Activated T-cell treated with anti-CD3 and anti-CD28 coated beads for 1 hour (primary cell): ENCODE measurements around the gene RHOBTB1.

Source experiments
- DNase-seq: peaks from one replicate; pipeline ENCODE4 v3.0.0-alpha.2; 2020; ENCODE audit warnings: low read depth

Gene RHOBTB1

GRCh38 chr10:60965696-60966095, 21.7 kb upstream of the RHOBTB1 start:
- no peak for DNase-seq

GRCh38 chr10:60964257-60965235, 20.6 kb upstream of the RHOBTB1 start:
- no peak for DNase-seq

DNA sequence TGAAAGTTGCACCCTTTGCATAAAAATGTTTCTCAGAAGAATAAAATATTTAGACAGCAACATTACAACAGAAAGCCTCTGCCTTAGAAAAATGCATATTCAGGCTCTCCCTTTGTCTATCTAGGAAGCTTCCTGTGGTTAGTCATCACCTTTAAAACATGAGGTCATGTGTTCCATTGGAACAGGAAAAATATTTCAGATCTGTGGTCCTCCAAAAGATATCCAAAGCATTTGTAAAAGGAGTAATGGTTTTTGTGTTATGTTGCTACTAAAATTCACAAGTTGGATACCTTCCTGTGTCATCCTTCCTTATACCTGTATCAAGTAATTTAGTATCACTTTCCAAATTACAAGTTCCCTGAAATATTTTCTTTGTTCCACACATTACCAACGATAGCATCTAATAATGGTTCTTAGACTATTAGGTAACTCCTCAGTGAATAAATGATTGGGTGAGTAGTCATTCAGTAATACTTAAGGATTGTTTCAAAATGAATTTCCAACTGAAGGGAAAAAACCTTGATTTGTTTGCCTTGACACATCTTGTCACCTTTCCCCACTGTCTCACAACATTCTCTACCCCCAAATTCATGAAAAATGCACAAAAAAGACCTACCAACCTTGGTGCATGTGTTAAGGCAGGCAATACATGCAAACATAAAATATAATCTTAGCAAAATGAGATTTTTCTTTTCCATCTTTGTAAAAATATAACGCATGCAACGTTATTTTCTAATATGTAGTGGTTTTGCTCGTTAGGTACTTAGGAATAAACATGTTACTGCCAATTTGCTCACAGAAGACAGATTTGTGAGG, 19.7 kb upstream of the RHOBTB1 start:
- DNase-seq, result no peak

- no peak for DNase-seq
Observed at GRCh38 chr10:60962946-60963345, 19.0 kb upstream of the RHOBTB1 start.

GRCh38 chr10:60960913-60961312, 16.9 kb upstream of the RHOBTB1 start:
- DNase-seq, result no peak

DNA sequence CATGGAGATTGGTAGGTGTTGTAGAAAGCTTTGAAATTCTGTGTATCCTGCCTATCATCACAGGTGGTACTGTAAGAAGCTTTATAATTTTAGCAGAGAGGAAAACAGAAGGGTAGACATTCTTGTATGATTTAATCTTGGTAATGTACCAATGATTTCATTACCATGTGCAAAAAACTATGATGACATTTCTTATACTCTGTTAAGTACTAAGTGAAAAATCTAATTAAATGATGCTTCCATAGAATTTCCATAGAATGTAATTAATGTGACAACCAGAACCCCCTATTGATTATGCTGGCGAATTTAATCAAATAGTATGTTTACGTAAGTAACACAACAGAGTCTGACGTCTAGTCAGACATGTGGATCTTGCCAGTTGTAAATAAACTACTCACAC, 16.0 kb upstream of the RHOBTB1 start:
- DNase-seq, result no peak

DNA sequence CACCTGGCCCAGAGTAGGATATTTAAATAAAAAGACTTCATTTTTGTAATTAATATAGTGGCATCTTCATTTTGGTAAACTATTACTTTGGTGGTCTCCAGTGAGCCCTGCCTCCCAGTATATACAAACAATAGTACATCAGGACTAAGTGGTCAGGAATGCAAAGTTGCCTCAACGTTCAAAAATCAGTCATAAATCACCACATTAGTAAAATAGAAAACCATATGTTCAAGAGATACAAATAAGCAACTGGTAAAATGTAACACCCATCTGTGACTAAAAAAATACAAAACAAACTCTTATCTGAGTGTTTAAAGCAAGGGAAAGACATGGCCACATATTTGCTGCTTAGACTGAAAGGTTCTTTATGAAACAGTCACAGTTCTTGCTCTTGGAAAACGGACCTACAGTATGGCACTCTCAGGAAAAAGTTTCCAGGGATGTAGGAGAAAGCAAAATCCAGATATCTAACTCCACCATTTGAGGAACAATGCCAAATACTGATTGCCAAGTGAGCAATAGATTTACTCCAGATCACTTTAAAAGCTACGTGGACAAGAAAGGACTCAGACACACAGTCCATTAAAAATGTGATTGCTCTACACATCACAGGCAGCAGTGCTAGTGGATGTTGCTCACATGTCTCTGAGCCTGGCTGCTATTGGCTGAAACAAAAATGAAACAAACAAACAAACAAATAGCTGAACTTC, 15.1 kb upstream of the RHOBTB1 start:
- no peak for DNase-seq

- DNase-seq, result no peak
Observed at GRCh38 chr10:60957667-60958221, 13.8 kb upstream of the RHOBTB1 start.

GRCh38 chr10:60955957-60956425, 12.0 kb upstream of the RHOBTB1 start:
- DNase-seq, result no peak

- no peak for DNase-seq
Observed at GRCh38 chr10:60955316-60955715, 11.3 kb upstream of the RHOBTB1 start.

DNA sequence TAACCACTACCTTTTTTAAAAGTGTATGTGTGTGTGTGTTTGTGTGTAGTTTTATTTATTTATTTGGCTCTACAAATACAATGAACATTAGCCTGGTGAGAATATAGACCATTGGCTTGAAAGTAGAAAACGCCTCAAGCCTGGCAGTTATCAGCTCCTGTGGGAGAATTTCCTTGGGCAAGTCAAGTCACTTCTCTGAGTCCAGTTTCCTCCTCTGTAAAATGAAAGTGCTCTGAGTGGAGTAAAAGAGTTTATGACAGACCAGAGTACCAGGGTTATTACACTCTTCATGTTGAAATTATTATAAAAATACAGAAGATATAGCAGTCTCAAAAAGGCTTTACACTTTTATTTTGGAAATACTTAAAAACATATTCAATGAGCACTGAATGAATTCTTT, 10.1 kb upstream of the RHOBTB1 start:
- DNase-seq, result no peak

- DNase-seq, result no peak
Observed at GRCh38 chr10:60953420-60953819, 9.4 kb upstream of the RHOBTB1 start.

DNA sequence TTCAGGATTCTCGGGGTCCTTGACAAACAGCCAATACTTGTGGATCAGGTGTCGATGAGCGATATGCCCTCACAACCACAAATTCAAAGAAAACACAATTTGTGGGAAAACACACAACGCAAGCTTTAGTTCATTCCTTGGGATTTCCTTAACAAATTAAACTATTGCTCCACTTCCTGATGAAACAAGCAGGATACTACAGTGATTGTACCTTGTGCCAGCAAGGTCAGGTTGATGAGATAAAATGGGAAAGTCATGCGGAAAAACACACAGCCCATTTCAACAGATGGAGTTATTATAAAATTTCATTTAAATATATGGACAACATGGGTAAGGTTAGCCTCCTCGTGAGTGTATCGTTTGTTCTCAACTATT, 8.8 kb upstream of the RHOBTB1 start:
- no peak for DNase-seq

DNA sequence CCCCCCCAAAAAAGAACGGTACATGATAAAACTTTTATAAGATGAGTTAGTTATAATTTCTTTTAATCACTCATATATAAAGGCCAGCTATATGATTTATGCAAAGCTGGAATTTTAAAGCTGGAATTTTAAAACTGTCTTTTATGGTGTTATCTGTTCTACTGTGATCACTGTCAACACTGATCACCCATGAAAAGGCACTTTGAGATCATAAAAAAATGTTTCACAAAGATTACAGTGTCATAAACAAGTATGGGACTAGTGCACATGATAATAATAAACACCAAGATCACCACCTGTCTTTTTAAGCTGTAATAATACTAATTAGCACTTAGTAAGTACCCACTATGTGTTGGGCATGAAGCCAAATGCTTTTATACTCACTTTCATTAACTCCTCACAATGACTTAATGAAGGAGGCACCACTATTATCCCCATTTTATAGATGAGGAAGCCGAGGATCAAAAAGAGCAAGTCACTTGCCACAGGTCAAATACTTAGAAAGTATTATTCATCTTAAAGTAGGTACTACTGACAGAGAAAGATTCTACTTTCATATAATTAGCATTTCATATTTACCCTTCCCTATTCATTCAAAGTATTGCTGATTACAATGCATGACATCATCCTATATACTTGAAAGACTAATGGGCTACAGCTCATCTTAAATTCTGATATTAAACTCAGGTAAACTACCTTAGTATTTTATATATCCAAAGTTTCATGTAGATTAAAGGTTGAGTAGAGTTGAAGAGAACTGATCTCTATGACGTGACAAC, 8.3 kb upstream of the RHOBTB1 start:
- no peak for DNase-seq

- no peak for DNase-seq
Observed at GRCh38 chr10:60951272-60951724, 7.3 kb upstream of the RHOBTB1 start.

GRCh38 chr10:60950300-60950699, 6.3 kb upstream of the RHOBTB1 start:
- DNase-seq, result no peak

DNA sequence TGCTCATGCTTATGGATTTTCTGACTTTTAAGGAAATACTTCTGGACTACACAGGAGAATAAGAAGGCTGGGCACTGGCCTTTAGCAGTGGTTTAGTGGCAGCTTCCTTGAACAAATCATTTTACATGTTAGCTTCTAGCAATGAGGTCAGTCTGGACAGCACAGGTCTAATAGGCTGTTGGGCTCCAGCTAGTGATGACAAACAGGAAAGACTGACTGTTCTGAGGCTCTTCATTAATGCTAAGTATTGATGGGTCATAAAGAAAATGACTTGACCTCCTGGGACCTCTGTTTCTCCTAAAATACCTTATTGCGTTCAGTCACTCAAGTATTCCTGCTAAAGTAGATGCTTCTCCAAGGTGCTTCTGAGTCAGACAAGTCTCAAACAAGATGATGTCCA, 4.9 kb upstream of the RHOBTB1 start:
- no peak for DNase-seq

GRCh38 chr10:60944910-60945297, 919 bp upstream of the RHOBTB1 start:
- no peak for DNase-seq

GRCh38 chr10:60943316-60944057, 498 bp downstream of the RHOBTB1 start:
- no peak for DNase-seq

DNA sequence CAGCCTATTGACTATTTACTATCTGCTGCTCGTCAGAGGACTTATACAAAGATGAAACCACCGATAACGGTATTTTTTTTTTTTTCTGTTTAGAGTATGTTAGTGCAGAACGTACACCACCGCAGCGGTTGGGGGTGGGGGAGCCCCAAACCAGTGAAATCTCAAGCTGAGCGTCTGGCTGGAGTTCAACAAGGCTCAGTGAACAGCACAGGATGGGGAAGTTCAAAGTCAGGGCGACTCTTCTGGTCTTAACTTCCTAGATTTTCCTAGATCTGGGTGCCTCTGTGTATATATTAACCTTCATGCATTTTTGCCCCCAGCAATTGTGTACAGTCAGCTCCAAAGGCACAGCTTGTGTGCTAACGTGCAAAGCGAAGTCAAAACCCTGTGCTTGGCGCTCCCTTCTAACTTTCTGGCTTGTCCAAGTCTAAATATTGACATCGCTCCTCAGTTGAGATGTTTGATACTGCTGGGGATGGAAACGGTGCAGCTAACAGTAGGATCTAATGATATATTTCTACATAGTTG, 1.1 kb downstream of the RHOBTB1 start:
- DNase-seq, result no peak
